ENCODE measurements around the gene AGBL1.

DNA sequence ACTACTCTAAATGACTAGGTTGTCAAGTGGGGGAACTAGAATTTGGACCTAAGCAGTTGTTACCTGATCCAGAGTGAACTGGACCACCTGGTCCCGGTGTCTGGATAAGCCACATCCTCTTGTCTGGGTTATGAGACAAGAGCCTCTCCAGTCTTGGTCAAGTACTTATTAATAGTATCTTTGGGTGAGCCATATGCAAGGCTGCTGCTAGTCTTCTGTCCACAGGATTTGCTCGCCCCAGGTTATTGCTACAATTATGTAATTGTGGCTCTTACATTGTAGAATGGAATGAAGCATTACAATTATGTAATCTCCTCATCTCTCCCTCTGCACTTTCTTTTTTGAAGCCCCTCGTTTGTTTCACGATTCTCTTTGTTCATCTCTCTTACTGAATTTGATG is 24.0 kb upstream of the AGBL1 start:
- TF ChIP-seq EZH2 (IDR thresholded peaks at IDR 0.05; ENCODE audit: borderline replicate concordance, low read length) (no peak), CTCF (conservative IDR thresholded peaks at IDR 0.05 in 1 of 2, IDR thresholded peaks at IDR 0.05 in 1 of 2; ENCODE audit: extremely low read depth in 1 of 2, insufficient read depth in 1 of 2, low read depth in 1 of 2, low read length in 2 of 2) (no peak)
